K562 treated with DMSO at 1 percent for 4 hours (cell line): ENCODE results near the gene NR2F1. TPM values are rescaled to one million over a fixed set of nuclear protein-coding genes. Genes with fewer than 3 reads are reported as not detected.

Experiments
- total RNA-seq: library from RNA; unstranded; fragments of 300-600 nt; gene quantifications from 2 replicates; pipeline ENCODE4 v1.2.3, GENCODE V29; 2022; ENCODE audit not compliant: insufficient read depth

Gene NR2F1
- not detected in 2 replicates for total RNA-seq

GRCh38 chr5:93582677-93583438 lies at the start of gene NR2F1:
TSS of gene NR2F1 (plus strand) at chr5:93583222. CDS start at chr5:93585024, 1,802 bp downstream.

GRCh38 chr5:93580927-93581445 lies 2.0 kb upstream of the NR2F1 start, which contains the start of gene NR2F1-AS1:
TSS of gene NR2F1-AS1 (minus strand) at chr5:93581219.

Other genes starting within 250 kb of the NR2F1 start
- not detected in 2 replicates for gene NR2F1-AS1, start 2.0 kb upstream of the NR2F1 start, total RNA-seq
- gene POU5F2, start 158.4 kb downstream of the NR2F1 start, total RNA-seq, result not detected in 2 replicates